Middle frontal gyrus (tissue), 1 donor: Measurements from ENCODE around the gene DCUN1D2.

Experiments used
- DNase-seq: peaks from one replicate; pipeline ENCODE4 v3.0.0-alpha.2; 2015; ENCODE audit warnings: low spot score; ENCODE audit errors: extremely low spot score

The DCUN1D2 gene

GRCh38 chr13:113410472-113411201 is 79.9 kb downstream of the DCUN1D2 start:
- no peak for DNase-seq

GRCh38 chr13:113408562-113408961 is 81.9 kb downstream of the DCUN1D2 start:
- no peak for DNase-seq

GRCh38 chr13:113407531-113408393 is 82.7 kb downstream of the DCUN1D2 start:
- DNase-seq = no peak

GRCh38 chr13:113407103-113407530 is 83.4 kb downstream of the DCUN1D2 start:
- DNase-seq = no peak

GRCh38 chr13:113406321-113407102 is 84.0 kb downstream of the DCUN1D2 start:
- no peak for DNase-seq
